HepG2 (cell line): ENCODE measurements around the gene SYPL2. TPM values are rescaled to one million over a fixed set of nuclear protein-coding genes. Genes with fewer than 3 reads are reported as not detected.

ENCODE experiments used
- DDIT3 ChIP-seq: sonication (generic); formaldehyde crosslinking; IDR thresholded peaks from 2 replicates; pipeline ENCODE4 v1.4.0; 2020; ENCODE audit warnings: mild to moderate bottlenecking, missing genetic modification reagents
- MLXIP ChIP-seq: sonication (generic); formaldehyde crosslinking; IDR thresholded peaks from 2 replicates; pipeline ENCODE4 v1.9.0; 2021; ENCODE audit warnings: missing genetic modification reagents, borderline replicate concordance
- ZBTB49 ChIP-seq: sonication (generic); formaldehyde crosslinking; IDR thresholded peaks from 2 replicates; pipeline ENCODE4 v1.4.0; 2020; ENCODE audit warnings: missing genetic modification reagents, borderline replicate concordance
- ZNF160 ChIP-seq: sonication (generic); formaldehyde crosslinking; IDR thresholded peaks from 2 replicates; pipeline ENCODE4 v1.8.0; 2022; ENCODE audit warnings: mild to moderate bottlenecking, inconsistent platforms, missing genetic modification reagents
- ZNF263 ChIP-seq: sonication (generic); formaldehyde crosslinking; IDR thresholded peaks from 2 replicates; pipeline ENCODE4 v1.4.0; 2020; ENCODE audit warnings: missing genetic modification reagents
- ZNF317 ChIP-seq: sonication (generic); formaldehyde crosslinking; IDR thresholded peaks from 2 replicates; pipeline ENCODE4 v1.5.0; 2020; ENCODE audit warnings: mild to moderate bottlenecking, missing genetic modification reagents
- ZNF333 ChIP-seq: sonication (generic); formaldehyde crosslinking; IDR thresholded peaks from 2 replicates; pipeline ENCODE4 v1.4.0; 2020; ENCODE audit warnings: mild to moderate bottlenecking, missing genetic modification reagents, borderline replicate concordance
- ZNF451 ChIP-seq: sonication (generic); formaldehyde crosslinking; IDR thresholded peaks from 2 replicates; pipeline ENCODE4 v1.5.0; 2020; ENCODE audit warnings: mild to moderate bottlenecking, missing genetic modification reagents
- polyA plus RNA-seq, 8 experiments: library from polyadenylated mRNA; depleted of rRNA in 3 of 8; stranded (reverse) in 7 of 8; unstranded in 1 of 8; fragments of >200 nt; fragmentation: Illumina TruSeq in 4 of 8; extraction: Trizol in 4 of 8; gene quantifications; 2 replicates each; pipeline versions ENCODE4 v1.2.1 to v1.2.3, GENCODE V29; 2011 to 2016; ENCODE audit warnings: low read depth in 4 of 8, missing spikeins in 1 of 8, mixed read lengths in 1 of 8; ENCODE audit not compliant: insufficient read depth in 1 of 8
- total RNA-seq, 5 experiments: library from RNA; depleted of rRNA; stranded (reverse); fragments of >200 nt; fragmentation: Illumina TruSeq; extraction: Trizol; gene quantifications; 2 replicates each; pipeline ENCODE4 v1.2.3, GENCODE V29; 2016; ENCODE audit warnings: low read depth in 1 of 5

The SYPL2 gene
- total and polyA plus RNA-seq, 2 of the 13 experiments (the other 11 are each of a cell fraction or from before 2014, with no cell fraction given) = 0.17 to 0.24 TPM

- TF ChIP-seq MLXIP (CRISPR knock-in tag) = no peak
- no peak for TF ChIP-seq ZNF160 (CRISPR knock-in tag)
- TF ChIP-seq ZNF263 (CRISPR knock-in tag) = no peak
- TF ChIP-seq ZBTB49 (CRISPR knock-in tag) = no peak
- TF ChIP-seq ZNF317 (CRISPR knock-in tag) = no peak
- TF ChIP-seq DDIT3 (CRISPR knock-in tag) = no peak
- no peak for TF ChIP-seq ZNF333 (CRISPR knock-in tag)
- no peak for TF ChIP-seq ZNF451
- TF ChIP-seq, all 625 proteins: peak for 0
Measured at GRCh38 chr1:109482242-109482641, 15.9 kb downstream of the SYPL2 start (continued).
